BJ (cell line): Measurements from ENCODE around the gene CD7. TPM values are rescaled to one million over a fixed set of nuclear protein-coding genes. Genes with fewer than 3 reads are reported as not detected.

Source experiments
- CTCF ChIA-PET: fragments of 350-600 bp; formaldehyde crosslinking; extraction: SDS; loops from one replicate; lab custom pipeline; 2021; ENCODE audit warnings: antibody characterized with exemption, inconsistent platforms; lab: Yijun Ruan, JAX
- POLR2A ChIA-PET: fragments of 300-600 bp; sonication (Branson Sonifier 250); formaldehyde crosslinking; extraction: SDS; loops from one replicate; lab custom pipeline; 2021; ENCODE audit warnings: antibody characterized with exemption; lab: Charles Lee
- DNase-seq: peaks from one replicate; pipeline ENCODE4 v3.0.0-alpha.2; 2011; ENCODE audit warnings: low read depth
- H3K27me3 ChIP-seq: 2 replicates; pipeline ENCODE4 v1.6.0; 2011; ENCODE audit warnings: low read length; ENCODE audit not compliant: control insufficient read depth, insufficient read depth
- H3K36me3 ChIP-seq: 2 replicates; pipeline ENCODE4 v1.5.1; 2011; ENCODE audit warnings: low read length; ENCODE audit not compliant: control insufficient read depth, insufficient read depth
- H3K4me3 ChIP-seq: 2 replicates; pipeline ENCODE4 v1.5.1; 2011; ENCODE audit warnings: low read depth, mild to moderate bottlenecking, control low read depth, low read length
- CTCF ChIP-seq: IDR thresholded peaks from 2 replicates; pipeline ENCODE4 v1.5.1; 2011; ENCODE audit warnings: low read depth, mild to moderate bottlenecking, control low read depth, inconsistent platforms, low read length, moderate library complexity; ENCODE audit not compliant: insufficient read depth
- polyA plus RNA-seq: library from polyadenylated mRNA; depleted of rRNA; stranded (reverse); fragments of >200 nt; gene quantifications from 2 replicates; pipeline ENCODE4 v1.2.3, GENCODE V29; 2011

CD7 gene
- polyA plus RNA-seq, 1 experiment, result 0.22 TPM

GRCh38 chr17:82330322-82331239, 13.2 kb upstream of the CD7 start:
- 0 out of 2 replicates have a peak, but pooled peaks cover 1% of the 10 kb centered on the region for H3K27me3 ChIP-seq
- TF ChIP-seq CTCF, result peak; percentile 18; the same call in 1 of the 2 replicates
- no peak for DNase-seq
- POLR2A ChIA-PET, result no interaction called here
- H3K36me3 ChIP-seq, result no peaks in the 10 kb centered on the region; the same call in 1 of the 2 replicates
- no peak overlapping the region for H3K4me3 ChIP-seq
- CTCF ChIA-PET, result interaction anchor here (1.1 to 2.7 kb wide), 4 partner anchors 9 to 32 kb away, joined by 3 to 10 read pairs (median 6); no protein-coding TSS in a partner anchor

GRCh38 chr17:82329683-82330321, 12.4 kb upstream of the CD7 start:
- no peak for TF ChIP-seq CTCF
- no peak for DNase-seq
- no peaks in the 10 kb centered on the region; the same call in 1 of the 2 replicates for H3K36me3 ChIP-seq
- CTCF ChIA-PET, result interaction anchor here (1.1 to 2.7 kb wide), 3 partner anchors 8 to 31 kb away, joined by 3 to 10 read pairs (median 8); no protein-coding TSS in a partner anchor
- H3K4me3 ChIP-seq, result no peak overlapping the region
- 0 out of 2 replicates have a peak, but pooled peaks cover 1% of the 10 kb centered on the region for H3K27me3 ChIP-seq
- POLR2A ChIA-PET, result no interaction called here

GRCh38 chr17:82328994-82329507, 11.6 kb upstream of the CD7 start:
- H3K27me3 ChIP-seq, result 0 out of 2 replicates have a peak, but pooled peaks cover 1% of the 10 kb centered on the region
- no peak overlapping the region for H3K4me3 ChIP-seq
- no peak for TF ChIP-seq CTCF
- ChIA-PET POLR2A (no interaction called here), CTCF (interaction anchor here (0.8 kb wide), 1 partner anchor 298 kb away, joined by 3 read pairs; no protein-coding TSS in a partner anchor)
- DNase-seq, result no peak
- no peaks in the 10 kb centered on the region; the same call in 1 of the 2 replicates for H3K36me3 ChIP-seq

GRCh38 chr17:82328141-82328993, 11.0 kb upstream of the CD7 start:
- Histone ChIP-seq H3K27me3 (0 out of 2 replicates have a peak, but pooled peaks cover 1% of the 10 kb centered on the region), H3K4me3 (no peak overlapping the region), H3K36me3 (no peaks in the 10 kb centered on the region; the same call in 1 of the 2 replicates)
- no peak for TF ChIP-seq CTCF
- DNase-seq, result no peak
- CTCF ChIA-PET, result interaction anchor here (0.8 kb wide), 1 partner anchor 298 kb away, joined by 3 read pairs; no protein-coding TSS in a partner anchor
- POLR2A ChIA-PET, result no interaction called here
